WTC11 (cell line): ENCODE data around the gene ARHGAP30. TPM values are rescaled to one million over a fixed set of nuclear protein-coding genes. Genes with fewer than 3 reads are reported as not detected.

Experiments used
- total RNA-seq: library from RNA; stranded (reverse); gene quantifications from 3 replicates; pipeline ENCODE4 v1.2.3, GENCODE V29; 2021

The ARHGAP30 gene
- total RNA-seq, 1 experiment from 2014 or later = 0.52 TPM

Other genes with a start within 250 kb of the ARHGAP30 start
- not detected in 3 replicates for gene CD244, start 207.0 kb downstream of the ARHGAP30 start, total RNA-seq
- gene ITLN1, start 184.7 kb downstream of the ARHGAP30 start, total RNA-seq = not detected in 3 replicates
- 5.9 to 7.8 TPM (median 7.0 TPM) in 3 replicates for gene ITLN2, start 115.1 kb downstream of the ARHGAP30 start, total RNA-seq
- gene F11R, start 48.7 kb downstream of the ARHGAP30 start, total RNA-seq = 202 to 213 TPM (median 203 TPM) in 3 replicates
- 74.5 to 107 TPM (median 100 TPM) in 3 replicates for gene TSTD1, start 30.9 kb downstream of the ARHGAP30 start, total RNA-seq
- 55.9 to 65.6 TPM (median 57.8 TPM) in 3 replicates for gene USF1, start 23.9 kb downstream of the ARHGAP30 start, total RNA-seq
- 0.46 to 1.7 TPM (median 0.48 TPM) in 3 replicates for gene NECTIN4, start 19.7 kb upstream of the ARHGAP30 start, total RNA-seq
- gene KLHDC9, start 28.5 kb upstream of the ARHGAP30 start, total RNA-seq = 5.8 to 8.7 TPM (median 8.7 TPM) in 3 replicates
- 91.0 to 95.4 TPM (median 92.6 TPM) in 3 replicates for gene PFDN2, start 48.1 kb upstream of the ARHGAP30 start, total RNA-seq
- 44.4 to 47.2 TPM (median 46.5 TPM) in 3 replicates for gene NIT1, start 48.2 kb upstream of the ARHGAP30 start, total RNA-seq
- 39.2 to 43.3 TPM (median 40.0 TPM) in 3 replicates for gene DEDD, start 62.8 kb upstream of the ARHGAP30 start, total RNA-seq
- gene UFC1, start 84.1 kb upstream of the ARHGAP30 start, total RNA-seq = 56.2 to 61.2 TPM (median 60.7 TPM) in 3 replicates
- gene USP21, start 89.6 kb upstream of the ARHGAP30 start, total RNA-seq = 30.7 to 31.1 TPM (median 30.8 TPM) in 3 replicates
- 39.8 to 44.8 TPM (median 43.4 TPM) in 3 replicates for gene PPOX, start 96.5 kb upstream of the ARHGAP30 start, total RNA-seq
- gene B4GALT3, start 107.6 kb upstream of the ARHGAP30 start, total RNA-seq = 40.1 to 44.8 TPM (median 40.7 TPM) in 3 replicates
- gene ADAMTS4, start 129.2 kb upstream of the ARHGAP30 start, total RNA-seq = 9.1 to 11.2 TPM (median 10.0 TPM) in 3 replicates
- 105 to 108 TPM (median 105 TPM) in 3 replicates for gene NDUFS2, start 132.5 kb upstream of the ARHGAP30 start, total RNA-seq
- 0.48 to 1.0 TPM (median 0.85 TPM) in 3 replicates for gene FCER1G, start 145.4 kb upstream of the ARHGAP30 start, total RNA-seq
- gene APOA2, start 153.7 kb upstream of the ARHGAP30 start, total RNA-seq = 1.9 to 2.5 TPM (median 2.2 TPM) in 3 replicates
- gene TOMM40L, start 156.2 kb upstream of the ARHGAP30 start, total RNA-seq = 13.0 to 16.9 TPM (median 15.1 TPM) in 3 replicates
- gene NR1I3, start 168.3 kb upstream of the ARHGAP30 start, total RNA-seq = 0.16 TPM in 1 of 3 replicates, not detected in the others
- 0.92 to 1.2 TPM (median 1.1 TPM) in 3 replicates for gene PCP4L1, start 188.9 kb upstream of the ARHGAP30 start, total RNA-seq
- gene MPZ, start 240.1 kb upstream of the ARHGAP30 start, total RNA-seq = 3.2 to 5.5 TPM (median 5.2 TPM) in 3 replicates
- 193 to 207 TPM (median 196 TPM) in 3 replicates for gene SDHC, start 244.5 kb upstream of the ARHGAP30 start, total RNA-seq